ENCODE results near the gene CREB5. TPM values are rescaled to one million over a fixed set of nuclear protein-coding genes. Genes with fewer than 3 reads are reported as not detected.

Gene CREB5
- total RNA-seq, 1 donor from 2014 or later = 52.2 TPM

- Histone ChIP-seq H3K9me3 (ENCODE audit: control insufficient read depth in 3 of 3, low read length in 3 of 3) (no peaks in the 10 kb centered on the region), H3K4me1 (ENCODE audit: control insufficient read depth in 3 of 3, insufficient read depth in 3 of 3, low read length in 3 of 3) (no peaks in the 10 kb centered on the region), H3K9ac (ENCODE audit: low read depth in 1 of 3, low read length in 3 of 3) (no peak overlapping the region), H3K27ac (ENCODE audit: low read depth, low read length) (no peak overlapping the region), H3K4me3 (ENCODE audit: low read length in 3 of 3) (no peak overlapping the region), H3K36me3 (ENCODE audit: control insufficient read depth in 3 of 3, insufficient read depth in 3 of 3, low read length in 3 of 3) (peaks cover 2 to 8% (median 5%) of the 10 kb centered on the region in 3 donors), H3K27me3 (ENCODE audit: control insufficient read depth in 3 of 3, insufficient read depth in 3 of 3, low read length in 3 of 3) (no peaks in the 10 kb centered on the region)
Observed at GRCh38 chr7:28804157-28804556, 391.8 kb downstream of the CREB5 start.

GRCh38 chr7:28804990-28805389 is 392.7 kb downstream of the CREB5 start:
- Histone ChIP-seq H3K36me3 (ENCODE audit: control insufficient read depth in 3 of 3, insufficient read depth in 3 of 3, low read length in 3 of 3) (peaks cover 2 to 8% (median 5%) of the 10 kb centered on the region in 3 donors), H3K4me3 (ENCODE audit: low read length in 3 of 3) (no peak overlapping the region), H3K9me3 (ENCODE audit: control insufficient read depth in 3 of 3, low read length in 3 of 3) (no peaks in the 10 kb centered on the region), H3K9ac (ENCODE audit: low read depth in 1 of 3, low read length in 3 of 3) (no peak overlapping the region), H3K4me1 (ENCODE audit: control insufficient read depth in 3 of 3, insufficient read depth in 3 of 3, low read length in 3 of 3) (no peaks in the 10 kb centered on the region), H3K27me3 (ENCODE audit: control insufficient read depth in 3 of 3, insufficient read depth in 3 of 3, low read length in 3 of 3) (no peaks in the 10 kb centered on the region), H3K27ac (ENCODE audit: low read depth, low read length) (no peak overlapping the region)

- Histone ChIP-seq H3K9ac (ENCODE audit: low read depth in 1 of 3, low read length in 3 of 3) (no peak overlapping the region), H3K27me3 (ENCODE audit: control insufficient read depth in 3 of 3, insufficient read depth in 3 of 3, low read length in 3 of 3) (no peaks in the 10 kb centered on the region), H3K4me1 (ENCODE audit: control insufficient read depth in 3 of 3, insufficient read depth in 3 of 3, low read length in 3 of 3) (peaks cover 0 to 9% (median 2%) of the 10 kb centered on the region in 3 donors), H3K4me3 (ENCODE audit: low read length in 3 of 3) (no peak overlapping the region), H3K9me3 (ENCODE audit: control insufficient read depth in 3 of 3, low read length in 3 of 3) (no peaks in the 10 kb centered on the region), H3K27ac (ENCODE audit: low read depth, low read length) (no peak overlapping the region), H3K36me3 (ENCODE audit: control insufficient read depth in 3 of 3, insufficient read depth in 3 of 3, low read length in 3 of 3) (peaks cover 2 to 8% (median 5%) of the 10 kb centered on the region in 3 donors)
Observed at GRCh38 chr7:28806841-28807240, 394.5 kb downstream of the CREB5 start.

GRCh38 chr7:28807396-28807994 is 395.2 kb downstream of the CREB5 start:
- Histone ChIP-seq H3K9ac (ENCODE audit: low read depth in 1 of 3, low read length in 3 of 3) (no peak overlapping the region), H3K27me3 (ENCODE audit: control insufficient read depth in 3 of 3, insufficient read depth in 3 of 3, low read length in 3 of 3) (no peaks in the 10 kb centered on the region), H3K9me3 (ENCODE audit: control insufficient read depth in 3 of 3, low read length in 3 of 3) (no peaks in the 10 kb centered on the region), H3K4me3 (ENCODE audit: low read length in 3 of 3) (no peak overlapping the region), H3K36me3 (ENCODE audit: control insufficient read depth in 3 of 3, insufficient read depth in 3 of 3, low read length in 3 of 3) (peaks cover 2 to 8% (median 5%) of the 10 kb centered on the region in 3 donors), H3K4me1 (ENCODE audit: control insufficient read depth in 3 of 3, insufficient read depth in 3 of 3, low read length in 3 of 3) (peaks cover 0 to 16% (median 5%) of the 10 kb centered on the region in 3 donors), H3K27ac (ENCODE audit: low read depth, low read length) (no peak overlapping the region)

GRCh38 chr7:28808796-28809533 is 396.6 kb downstream of the CREB5 start:
- peaks cover 2 to 7% (median 4%) of the 10 kb centered on the region in 3 donors for H3K36me3 ChIP-seq (ENCODE audit: control insufficient read depth in 3 of 3, insufficient read depth in 3 of 3, low read length in 3 of 3)

GRCh38 chr7:28811008-28811407 is 398.7 kb downstream of the CREB5 start:
- Histone ChIP-seq H3K4me1 (ENCODE audit: control insufficient read depth in 3 of 3, insufficient read depth in 3 of 3, low read length in 3 of 3) (peaks cover 5 to 28% (median 9%) of the 10 kb centered on the region in 3 donors), H3K27ac (ENCODE audit: low read depth, low read length) (no peak overlapping the region), H3K4me3 (ENCODE audit: low read length in 3 of 3) (no peak overlapping the region), H3K36me3 (ENCODE audit: control insufficient read depth in 3 of 3, insufficient read depth in 3 of 3, low read length in 3 of 3) (peaks cover 0 to 2% (median 0%) of the 10 kb centered on the region in 3 donors), H3K9ac (ENCODE audit: low read depth in 1 of 3, low read length in 3 of 3) (no peak overlapping the region), H3K9me3 (ENCODE audit: control insufficient read depth in 3 of 3, low read length in 3 of 3) (no peaks in the 10 kb centered on the region), H3K27me3 (ENCODE audit: control insufficient read depth in 3 of 3, insufficient read depth in 3 of 3, low read length in 3 of 3) (no peaks in the 10 kb centered on the region)

More at GRCh38 chr7:28808796-28809533, 396.6 kb downstream of the CREB5 start:
- H3K4me3 ChIP-seq (ENCODE audit: low read length in 3 of 3) = no peak overlapping the region
- peaks cover 5 to 25% (median 9%) of the 10 kb centered on the region in 3 donors for H3K4me1 ChIP-seq (ENCODE audit: control insufficient read depth in 3 of 3, insufficient read depth in 3 of 3, low read length in 3 of 3)
- H3K27ac ChIP-seq (ENCODE audit: low read depth, low read length) = no peak overlapping the region
- H3K9ac ChIP-seq (ENCODE audit: low read depth in 1 of 3, low read length in 3 of 3) = no peak overlapping the region
- H3K9me3 ChIP-seq (ENCODE audit: control insufficient read depth in 3 of 3, low read length in 3 of 3) = no peaks in the 10 kb centered on the region
- H3K27me3 ChIP-seq (ENCODE audit: control insufficient read depth in 3 of 3, insufficient read depth in 3 of 3, low read length in 3 of 3) = no peaks in the 10 kb centered on the region

GRCh38 chr7:28811701-28812430 is 399.5 kb downstream of the CREB5 start:
- no peaks in the 10 kb centered on the region for H3K9me3 ChIP-seq (ENCODE audit: control insufficient read depth in 3 of 3, low read length in 3 of 3)
- H3K9ac ChIP-seq (ENCODE audit: low read depth in 1 of 3, low read length in 3 of 3) = no peak overlapping the region
- no peaks in the 10 kb centered on the region for H3K27me3 ChIP-seq (ENCODE audit: control insufficient read depth in 3 of 3, insufficient read depth in 3 of 3, low read length in 3 of 3)
- H3K4me3 ChIP-seq (ENCODE audit: low read length in 3 of 3) = no peak overlapping the region
- H3K4me1 ChIP-seq (ENCODE audit: control insufficient read depth in 3 of 3, insufficient read depth in 3 of 3, low read length in 3 of 3) = peaks cover 5 to 28% (median 9%) of the 10 kb centered on the region in 3 donors
- peaks cover 0 to 2% (median 0%) of the 10 kb centered on the region in 3 donors for H3K36me3 ChIP-seq (ENCODE audit: control insufficient read depth in 3 of 3, insufficient read depth in 3 of 3, low read length in 3 of 3)
- no peak overlapping the region for H3K27ac ChIP-seq (ENCODE audit: low read depth, low read length)

GRCh38 chr7:28812616-28813015 is 400.3 kb downstream of the CREB5 start:
- Histone ChIP-seq H3K27me3 (ENCODE audit: control insufficient read depth in 3 of 3, insufficient read depth in 3 of 3, low read length in 3 of 3) (no peaks in the 10 kb centered on the region), H3K36me3 (ENCODE audit: control insufficient read depth in 3 of 3, insufficient read depth in 3 of 3, low read length in 3 of 3) (peaks cover 0 to 2% (median 0%) of the 10 kb centered on the region in 3 donors), H3K4me3 (ENCODE audit: low read length in 3 of 3) (no peak overlapping the region), H3K9ac (ENCODE audit: low read depth in 1 of 3, low read length in 3 of 3) (no peak overlapping the region), H3K4me1 (ENCODE audit: control insufficient read depth in 3 of 3, insufficient read depth in 3 of 3, low read length in 3 of 3) (peaks cover 5 to 28% (median 9%) of the 10 kb centered on the region in 3 donors), H3K27ac (ENCODE audit: low read depth, low read length) (peak overlapping the region; percentile 57), H3K9me3 (ENCODE audit: control insufficient read depth in 3 of 3, low read length in 3 of 3) (no peaks in the 10 kb centered on the region)

GRCh38 chr7:28813243-28813962 is 401.1 kb downstream of the CREB5 start:
- Histone ChIP-seq H3K27me3 (ENCODE audit: control insufficient read depth in 3 of 3, insufficient read depth in 3 of 3, low read length in 3 of 3) (no peaks in the 10 kb centered on the region), H3K9me3 (ENCODE audit: control insufficient read depth in 3 of 3, low read length in 3 of 3) (no peaks in the 10 kb centered on the region), H3K9ac (ENCODE audit: low read depth in 1 of 3, low read length in 3 of 3) (no peak overlapping the region), H3K27ac (ENCODE audit: low read depth, low read length) (peak overlapping the region; percentile 57), H3K4me3 (ENCODE audit: low read length in 3 of 3) (peak overlapping the region in 1 of 3 donors; percentile 27), H3K4me1 (ENCODE audit: control insufficient read depth in 3 of 3, insufficient read depth in 3 of 3, low read length in 3 of 3) (peaks cover 5 to 28% (median 9%) of the 10 kb centered on the region in 3 donors), H3K36me3 (ENCODE audit: control insufficient read depth in 3 of 3, insufficient read depth in 3 of 3, low read length in 3 of 3) (peaks cover 0 to 4% (median 0%) of the 10 kb centered on the region in 3 donors)
